Stimulated activated CD4-positive, alpha-beta T cell treated with anti-CD3 and anti-CD28 coated beads, TNF-alpha, amount 100 ng/mL, for 48 hours (primary cell): ENCODE data around the gene EYA3.

Experiments
- DNase-seq, 3 donors: peaks; one replicate each; pipeline ENCODE4 v3.0.0-alpha.2; 2020; ENCODE audit warnings: low read depth in 3 of 3

The EYA3 gene

GRCh38 chr1:27940870-27941560 lies 147.4 kb downstream of the EYA3 start:
- no peak for DNase-seq

- DNase-seq = peak; percentile 46 to 69 (median 52)
These were observed 148.1 kb downstream of the EYA3 start for GRCh38 chr1:27940297-27940696.

GRCh38 chr1:27938488-27938887 lies 149.9 kb downstream of the EYA3 start:
- DNase-seq = no peak

- DNase-seq = no peak
These were observed 150.9 kb downstream of the EYA3 start for GRCh38 chr1:27937524-27937836.

- DNase-seq = no peak
These were observed 152.0 kb downstream of the EYA3 start for GRCh38 chr1:27936370-27936769.

GRCh38 chr1:27935721-27936120 lies 152.7 kb downstream of the EYA3 start:
- no peak for DNase-seq

GRCh38 chr1:27934818-27935549 lies 153.4 kb downstream of the EYA3 start, which contains the start of gene SMPDL3B:
TSS of gene SMPDL3B (plus strand) at chr1:27935000. CDS start at chr1:27935184, 184 bp downstream.
- DNase-seq = no peak

DNA sequence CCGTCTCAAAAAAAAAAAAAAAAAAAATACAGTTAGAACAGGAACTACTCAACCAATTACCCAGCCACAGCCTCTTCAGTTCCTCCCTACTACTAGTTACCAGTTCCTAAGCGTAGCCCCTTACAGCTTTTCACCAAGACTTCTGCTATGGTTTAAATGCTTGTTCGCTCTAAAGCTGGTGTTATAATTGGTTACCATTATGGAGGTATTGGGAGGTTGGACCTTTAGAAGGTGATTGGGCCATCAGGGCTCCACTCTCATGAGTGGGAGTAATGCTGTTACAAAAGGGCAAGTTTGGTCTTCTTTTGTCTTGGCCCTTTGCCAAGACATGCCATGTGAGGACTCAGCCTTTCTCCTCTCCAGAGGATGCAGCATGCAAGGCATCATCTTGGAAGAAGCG lies 156.7 kb downstream of the EYA3 start:
- no peak for DNase-seq

DNA sequence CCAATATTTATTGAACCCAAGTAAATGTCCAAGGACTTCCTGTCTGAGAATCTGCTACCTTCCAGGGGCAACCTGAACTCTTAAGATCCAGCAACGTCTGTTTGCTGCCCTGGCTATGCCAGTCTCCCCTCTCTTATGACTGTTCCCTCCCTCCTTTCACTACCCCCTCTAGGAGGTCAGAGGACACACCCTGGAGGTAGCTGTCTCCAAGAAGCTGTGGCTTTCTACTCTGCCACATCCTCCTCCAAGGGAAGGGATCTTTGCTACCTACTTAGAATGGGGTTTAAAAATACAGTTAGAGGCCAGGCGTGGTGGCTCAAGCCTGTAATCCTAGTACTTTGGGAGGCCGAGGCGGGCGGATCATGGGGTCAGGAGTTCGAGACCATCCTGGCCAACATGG lies 157.2 kb downstream of the EYA3 start:
- no peak for DNase-seq

DNA sequence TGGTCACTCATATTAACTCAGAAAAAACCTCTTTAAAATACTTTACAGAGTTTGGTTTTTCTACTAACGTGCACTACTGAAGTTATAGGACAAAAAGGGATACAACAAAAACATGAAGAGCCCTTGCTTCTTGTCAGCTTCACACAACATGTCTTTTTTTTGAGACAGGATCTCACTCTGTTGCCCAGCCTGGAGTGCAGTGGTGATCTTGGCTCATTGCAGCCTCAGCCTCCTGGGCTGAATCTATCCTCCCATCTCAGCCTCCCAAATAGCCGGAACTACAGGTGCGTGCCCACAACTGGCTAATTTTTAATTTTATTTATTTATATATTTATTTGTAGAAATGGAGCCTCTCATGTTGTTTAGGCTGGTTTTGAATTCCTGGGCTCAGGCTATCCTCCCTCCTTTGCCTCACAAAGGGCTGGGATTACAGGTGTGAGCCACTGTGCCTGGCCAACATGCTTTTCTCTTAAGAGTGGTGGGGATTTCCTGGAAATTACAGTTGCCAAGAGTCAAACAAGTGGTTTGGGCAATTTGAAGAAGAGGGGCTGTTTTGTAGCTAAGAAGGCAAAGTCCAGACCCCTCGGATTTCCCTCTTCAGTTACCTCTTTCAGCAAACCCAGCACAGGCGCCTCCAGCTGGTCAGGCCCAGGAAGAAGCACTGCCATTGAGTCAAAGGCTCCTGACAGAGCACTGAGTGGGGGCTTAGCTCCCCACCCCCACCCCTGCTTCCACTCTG lies 160.0 kb downstream of the EYA3 start:
- DNase-seq = no peak

- DNase-seq = no peak
These were observed 166.1 kb downstream of the EYA3 start for GRCh38 chr1:27922272-27922671.
